WTC11 (cell line): ENCODE measurements around the gene RCVRN. TPM values are rescaled to one million over a fixed set of nuclear protein-coding genes. Genes with fewer than 3 reads are reported as not detected.

Experiments used
- ATAC-seq: fragments of 200-7000 bp; cut with Tn5 transposase; 2 replicates; pipeline ENCODE4 v1.10.0; 2021; ENCODE audit warnings: mild to moderate bottlenecking, moderate library complexity
- CTCF ChIA-PET: fragments of 300-600 bp; sonication (Branson Sonifier 250); formaldehyde crosslinking; loops from one replicate; lab custom pipeline; 2021; ENCODE audit warnings: antibody characterized with exemption; lab: Charles Lee
- POLR2A ChIA-PET: fragments of 350-600 bp; sonication (Branson Sonifier 250); formaldehyde crosslinking; loops from one replicate; lab custom pipeline; 2021; ENCODE audit warnings: antibody characterized with exemption; lab: Charles Lee
- DNase-seq: peaks from one replicate; pipeline ENCODE4 v3.0.0; 2021; ENCODE audit warnings: low spot score
- H3K27ac Mint-ChIP-seq: 2 replicates; pipeline ENCODE4 v1.8.0; 2021; ENCODE audit warnings: mixed read lengths
- H3K27me3 Mint-ChIP-seq: 2 replicates; pipeline ENCODE4 v1.8.0; 2021; ENCODE audit warnings: low read depth, mild to moderate bottlenecking, moderate library complexity, mixed read lengths
- H3K36me3 Mint-ChIP-seq: 2 replicates; pipeline ENCODE4 v1.8.0; 2021; ENCODE audit warnings: mixed read lengths
- H3K4me1 Mint-ChIP-seq: 2 replicates; pipeline ENCODE4 v1.8.0; 2022; ENCODE audit warnings: mixed read lengths
- H3K4me3 Mint-ChIP-seq: 2 replicates; pipeline ENCODE4 v1.8.0; 2021; ENCODE audit warnings: mild to moderate bottlenecking, moderate library complexity, mixed read lengths
- H3K9me3 Mint-ChIP-seq: 2 replicates; pipeline ENCODE4 v1.8.0; 2021; ENCODE audit warnings: mixed read lengths
- ARID4B ChIP-seq: sonication (generic); formaldehyde crosslinking; IDR thresholded peaks from 2 replicates; pipeline ENCODE4 v1.8.0; 2023; ENCODE audit warnings: missing genetic modification reagents, mild to moderate bottlenecking, borderline replicate concordance
- CTCF ChIP-seq: fragments of 200-600 bp; IDR thresholded peaks from 2 replicates; pipeline ENCODE4 v1.8.0; 2022; ENCODE audit warnings: antibody characterized with exemption
- ELF4 ChIP-seq: sonication (generic); formaldehyde crosslinking; IDR thresholded peaks from 2 replicates; pipeline ENCODE4 v1.8.1; 2022; ENCODE audit warnings: low read depth, mild to moderate bottlenecking, moderate library complexity, missing genetic modification reagents
- GABPB1 ChIP-seq: sonication (generic); formaldehyde crosslinking; IDR thresholded peaks from 2 replicates; pipeline ENCODE4 v1.8.1; 2023; ENCODE audit warnings: mild to moderate bottlenecking, missing genetic modification reagents
- IRF1 ChIP-seq: sonication (generic); formaldehyde crosslinking; IDR thresholded peaks from 2 replicates; pipeline ENCODE4 v1.8.0; 2023; ENCODE audit warnings: missing genetic modification reagents
- IRF2 ChIP-seq: sonication (generic); formaldehyde crosslinking; IDR thresholded peaks from 2 replicates; pipeline ENCODE4 v1.8.0; 2022; ENCODE audit warnings: low read depth, missing genetic modification reagents, borderline replicate concordance
- JUN ChIP-seq: sonication (generic); formaldehyde crosslinking; IDR thresholded peaks from 2 replicates; pipeline ENCODE4 v1.8.0; 2023; ENCODE audit warnings: mild to moderate bottlenecking, missing genetic modification reagents
- NFE2L1 ChIP-seq: sonication (generic); formaldehyde crosslinking; IDR thresholded peaks from 2 replicates; pipeline ENCODE4 v1.8.1; 2023; ENCODE audit warnings: missing genetic modification reagents
- SMAD3 ChIP-seq: sonication (generic); formaldehyde crosslinking; IDR thresholded peaks from 2 replicates; pipeline ENCODE4 v1.8.0; 2022; ENCODE audit warnings: missing genetic modification reagents, mild to moderate bottlenecking, borderline replicate concordance
- SMAD4 ChIP-seq: sonication (generic); formaldehyde crosslinking; IDR thresholded peaks from 2 replicates; pipeline ENCODE4 v1.8.0; 2022; ENCODE audit warnings: mild to moderate bottlenecking, missing genetic modification reagents
- SP1 ChIP-seq: sonication (generic); formaldehyde crosslinking; conservative IDR thresholded peaks from 2 replicates; pipeline ENCODE4 v1.8.1; 2022; ENCODE audit warnings: missing genetic modification reagents
- USF1 ChIP-seq: sonication (generic); formaldehyde crosslinking; IDR thresholded peaks from 2 replicates; pipeline ENCODE4 v1.8.0; 2022; ENCODE audit warnings: mild to moderate bottlenecking, missing genetic modification reagents
- ZNF396 ChIP-seq: fragments of 250-450 bp; sonication (Bioruptor Pico); IDR thresholded peaks from 2 replicates; pipeline ENCODE4 v1.8.0; 2021; ENCODE audit warnings: mild to moderate bottlenecking, moderate library complexity, borderline replicate concordance
- total RNA-seq: library from RNA; stranded (reverse); gene quantifications from 3 replicates; pipeline ENCODE4 v1.2.3, GENCODE V29; 2021
- TF ChIP-seq, protein P1 (sequence below): sonication (generic); formaldehyde crosslinking; IDR thresholded peaks from 2 replicates; pipeline ENCODE4 v1.8.1; 2023; ENCODE audit warnings: mild to moderate bottlenecking, moderate library complexity, missing genetic modification reagents
- TF ChIP-seq, protein P2 (sequence below): sonication (generic); formaldehyde crosslinking; IDR thresholded peaks from 2 replicates; pipeline ENCODE4 v1.8.1; 2023; ENCODE audit warnings: mild to moderate bottlenecking, missing genetic modification reagents, moderate library complexity

The RCVRN gene
- total RNA-seq, 1 experiment from 2014 or later = not detected

- ATAC-seq (no peak), DNase-seq (no peak)
- TF ChIP-seq ZNF396 (CRISPR knock-in tag) (no peak), IRF2 (no peak), USF1 (CRISPR knock-in tag) (no peak), GABPB1 (CRISPR knock-in tag) (no peak), NFE2L1 (no peak), SMAD3 (CRISPR knock-in tag) (no peak), SMAD4 (no peak), SP1 (CRISPR knock-in tag) (no peak), ELF4 (CRISPR knock-in tag) (no peak), ARID4B (CRISPR knock-in tag) (no peak), IRF1 (CRISPR knock-in tag) (no peak)
- TF ChIP-seq, protein P1, sequence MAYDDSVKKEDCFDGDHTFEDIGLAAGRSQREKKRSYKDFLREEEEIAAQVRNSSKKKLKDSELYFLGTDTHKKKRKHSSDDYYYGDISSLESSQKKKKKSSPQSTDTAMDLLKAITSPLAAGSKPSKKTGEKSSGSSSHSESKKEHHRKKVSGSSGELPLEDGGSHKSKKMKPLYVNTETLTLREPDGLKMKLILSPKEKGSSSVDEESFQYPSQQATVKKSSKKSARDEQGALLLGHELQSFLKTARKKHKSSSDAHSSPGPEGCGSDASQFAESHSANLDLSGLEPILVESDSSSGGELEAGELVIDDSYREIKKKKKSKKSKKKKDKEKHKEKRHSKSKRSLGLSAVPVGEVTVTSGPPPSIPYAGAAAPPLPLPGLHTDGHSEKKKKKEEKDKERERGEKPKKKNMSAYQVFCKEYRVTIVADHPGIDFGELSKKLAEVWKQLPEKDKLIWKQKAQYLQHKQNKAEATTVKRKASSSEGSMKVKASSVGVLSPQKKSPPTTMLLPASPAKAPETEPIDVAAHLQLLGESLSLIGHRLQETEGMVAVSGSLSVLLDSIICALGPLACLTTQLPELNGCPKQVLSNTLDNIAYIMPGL (CRISPR knock-in tag) = no peak
- H3K27ac Mint-ChIP-seq = no peak overlapping the region
- H3K9me3 Mint-ChIP-seq = no peaks in the 10 kb centered on the region
- H3K27me3 Mint-ChIP-seq = no peaks in the 10 kb centered on the region; the same call in 1 of the 2 replicates
- H3K36me3 Mint-ChIP-seq = no peaks in the 10 kb centered on the region
- no peak overlapping the region for H3K4me3 Mint-ChIP-seq
- CTCF ChIA-PET = interaction anchor here (1.9 to 2.8 kb wide), 2 partner anchors 17 to 52 kb away, joined by 5 to 19 read pairs; no protein-coding TSS in a partner anchor
- POLR2A ChIA-PET = no interaction called here
- H3K4me1 Mint-ChIP-seq = peaks cover 16% of the 10 kb centered on the region
Observed at GRCh38 chr17:9906616-9907015, 1.5 kb upstream of the RCVRN start.

GRCh38 chr17:9905902-9906301 is 831 bp upstream of the RCVRN start:
- Mint-ChIP-seq H3K36me3 (no peaks in the 10 kb centered on the region), H3K27ac (no peak overlapping the region), H3K27me3 (no peaks in the 10 kb centered on the region; the same call in 1 of the 2 replicates), H3K4me3 (no peak overlapping the region), H3K9me3 (no peaks in the 10 kb centered on the region), H3K4me1 (peaks cover 16% of the 10 kb centered on the region)
- peak; percentile 79 for ATAC-seq
- CTCF ChIA-PET = interaction anchor here (0.6 to 2.8 kb wide), 15 partner anchors 8 to 712 kb away, joined by 3 to 19 read pairs (median 4); no protein-coding TSS in a partner anchor
- TF ChIP-seq USF1 (CRISPR knock-in tag) = 0 out of 2 replicates have a peak, but pooled peaks have one; percentile 45
- TF ChIP-seq CTCF = peak; percentile 82
- TF ChIP-seq, protein P2, sequence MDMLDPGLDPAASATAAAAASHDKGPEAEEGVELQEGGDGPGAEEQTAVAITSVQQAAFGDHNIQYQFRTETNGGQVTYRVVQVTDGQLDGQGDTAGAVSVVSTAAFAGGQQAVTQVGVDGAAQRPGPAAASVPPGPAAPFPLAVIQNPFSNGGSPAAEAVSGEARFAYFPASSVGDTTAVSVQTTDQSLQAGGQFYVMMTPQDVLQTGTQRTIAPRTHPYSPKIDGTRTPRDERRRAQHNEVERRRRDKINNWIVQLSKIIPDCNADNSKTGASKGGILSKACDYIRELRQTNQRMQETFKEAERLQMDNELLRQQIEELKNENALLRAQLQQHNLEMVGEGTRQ (CRISPR knock-in tag) = 0 out of 2 replicates have a peak, but pooled peaks have one; percentile 34
- TF ChIP-seq JUN (CRISPR knock-in tag) = no peak
- POLR2A ChIA-PET = no interaction called here
- peak; percentile 74 for DNase-seq
